ENCODE results near the gene EFL1.

EFL1 gene

DNA sequence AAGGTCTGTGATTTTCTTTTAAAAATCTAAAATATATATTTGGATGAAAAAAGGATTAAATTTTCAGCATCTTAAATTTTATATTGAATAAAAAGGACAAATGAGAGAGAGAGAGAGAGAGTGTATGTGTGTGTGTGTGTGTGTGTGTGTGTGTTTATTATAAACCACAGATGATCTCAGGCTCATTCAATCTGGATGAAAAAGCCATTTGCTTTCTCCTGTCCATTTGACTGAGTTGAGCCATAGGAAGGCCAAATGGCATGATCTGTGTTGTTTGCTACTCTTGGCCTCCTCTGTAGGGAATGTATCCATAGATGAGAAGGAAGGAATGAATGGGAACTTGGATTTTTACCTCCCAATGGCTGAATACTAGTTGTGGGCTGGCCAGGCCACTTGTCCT, 124.2 kb downstream of the EFL1 start:
- no peak for DNase-seq (ENCODE audit: low spot score)
- TF ChIP-seq, protein P1, sequence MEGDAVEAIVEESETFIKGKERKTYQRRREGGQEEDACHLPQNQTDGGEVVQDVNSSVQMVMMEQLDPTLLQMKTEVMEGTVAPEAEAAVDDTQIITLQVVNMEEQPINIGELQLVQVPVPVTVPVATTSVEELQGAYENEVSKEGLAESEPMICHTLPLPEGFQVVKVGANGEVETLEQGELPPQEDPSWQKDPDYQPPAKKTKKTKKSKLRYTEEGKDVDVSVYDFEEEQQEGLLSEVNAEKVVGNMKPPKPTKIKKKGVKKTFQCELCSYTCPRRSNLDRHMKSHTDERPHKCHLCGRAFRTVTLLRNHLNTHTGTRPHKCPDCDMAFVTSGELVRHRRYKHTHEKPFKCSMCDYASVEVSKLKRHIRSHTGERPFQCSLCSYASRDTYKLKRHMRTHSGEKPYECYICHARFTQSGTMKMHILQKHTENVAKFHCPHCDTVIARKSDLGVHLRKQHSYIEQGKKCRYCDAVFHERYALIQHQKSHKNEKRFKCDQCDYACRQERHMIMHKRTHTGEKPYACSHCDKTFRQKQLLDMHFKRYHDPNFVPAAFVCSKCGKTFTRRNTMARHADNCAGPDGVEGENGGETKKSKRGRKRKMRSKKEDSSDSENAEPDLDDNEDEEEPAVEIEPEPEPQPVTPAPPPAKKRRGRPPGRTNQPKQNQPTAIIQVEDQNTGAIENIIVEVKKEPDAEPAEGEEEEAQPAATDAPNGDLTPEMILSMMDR (IDR thresholded peaks at IDR 0.05; ENCODE audit: extremely low read depth, missing control alignments) = no peak

DNA sequence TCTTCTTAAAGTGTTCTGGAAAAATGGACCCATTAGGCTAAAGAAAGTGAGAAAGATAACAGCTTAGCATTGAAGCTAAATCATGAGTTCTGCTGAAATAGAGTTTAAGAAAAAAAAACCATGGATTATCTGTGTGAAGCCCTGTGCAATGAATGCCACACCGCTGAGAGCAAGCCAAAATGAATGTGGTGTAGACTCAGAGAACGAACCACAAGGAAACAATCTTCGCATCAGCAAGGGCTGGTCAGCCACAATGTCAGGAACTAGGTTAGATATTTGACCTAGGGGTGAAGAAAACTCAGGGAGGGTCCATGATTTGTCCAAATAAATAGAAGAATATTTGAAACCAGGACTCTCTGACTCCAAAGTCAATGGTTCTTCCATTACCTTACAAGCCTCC, 125.3 kb downstream of the EFL1 start:
- DNase-seq (ENCODE audit: low spot score) = no peak
- TF ChIP-seq, protein P1 (IDR thresholded peaks at IDR 0.05; ENCODE audit: extremely low read depth, missing control alignments) = no peak

DNA sequence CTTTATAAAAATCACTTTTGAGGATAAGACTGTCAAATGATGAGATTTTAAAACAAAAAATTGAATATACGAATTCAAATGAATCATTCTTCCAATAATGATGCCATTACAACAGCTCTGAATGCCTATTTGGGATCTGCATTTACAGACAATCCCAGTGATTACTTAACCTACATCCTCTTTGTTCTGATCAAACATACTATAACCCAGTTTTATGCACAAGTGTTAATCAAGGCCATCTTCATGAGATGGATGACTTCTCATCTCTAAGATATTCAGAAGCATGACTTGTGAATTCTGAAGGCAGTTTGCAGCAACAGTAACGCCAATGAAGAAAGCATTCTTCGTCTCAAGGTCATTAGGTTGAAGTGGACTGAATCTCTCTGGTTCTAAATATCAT, 126.4 kb downstream of the EFL1 start:
- TF ChIP-seq, protein P1 (IDR thresholded peaks at IDR 0.05; ENCODE audit: extremely low read depth, missing control alignments) = no peak
- no peak for DNase-seq (ENCODE audit: low spot score)

DNA sequence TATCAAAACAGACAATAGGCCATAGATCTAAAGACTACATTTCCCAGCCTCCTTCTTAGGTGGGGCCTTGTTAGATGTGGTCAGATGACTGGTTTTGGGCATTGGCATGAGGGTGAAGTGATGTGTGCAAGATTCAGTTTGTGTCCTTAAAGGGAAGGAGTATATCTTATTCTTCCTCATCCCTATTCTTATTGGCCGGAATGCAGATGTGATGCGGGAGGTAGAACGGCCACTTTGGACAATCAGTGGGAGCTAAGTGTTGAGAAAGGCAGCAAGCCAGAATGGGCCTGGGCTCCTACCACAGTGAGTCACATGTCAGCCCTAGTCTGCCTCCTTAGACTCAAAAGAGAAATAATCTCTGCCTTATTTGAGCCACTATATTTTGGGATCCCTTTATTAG, 126.9 kb downstream of the EFL1 start:
- no peak for DNase-seq (ENCODE audit: low spot score)
- TF ChIP-seq, protein P1 (IDR thresholded peaks at IDR 0.05; ENCODE audit: extremely low read depth, missing control alignments) = no peak

DNA sequence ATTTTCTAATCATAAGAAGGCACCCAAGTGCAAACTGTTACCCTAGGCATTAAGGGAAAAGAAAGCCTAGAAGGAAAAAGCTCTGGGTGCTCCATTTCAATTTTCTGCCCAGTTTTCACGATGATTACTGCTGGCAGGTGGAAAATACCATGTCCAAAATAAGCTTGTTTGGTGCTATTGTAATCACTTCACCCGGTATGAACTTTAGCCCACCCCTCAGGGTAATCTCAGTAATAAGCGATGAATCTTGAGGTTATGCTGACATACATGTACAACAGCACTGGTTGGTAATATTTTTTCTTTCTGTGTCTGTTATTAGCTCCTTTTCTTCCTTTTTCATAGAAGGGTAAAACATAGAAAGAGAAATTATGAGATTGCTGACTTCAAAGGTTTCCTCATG, 128.1 kb downstream of the EFL1 start:
- TF ChIP-seq, protein P1 (IDR thresholded peaks at IDR 0.05; ENCODE audit: extremely low read depth, missing control alignments) = no peak
- no peak for DNase-seq (ENCODE audit: low spot score)

DNA sequence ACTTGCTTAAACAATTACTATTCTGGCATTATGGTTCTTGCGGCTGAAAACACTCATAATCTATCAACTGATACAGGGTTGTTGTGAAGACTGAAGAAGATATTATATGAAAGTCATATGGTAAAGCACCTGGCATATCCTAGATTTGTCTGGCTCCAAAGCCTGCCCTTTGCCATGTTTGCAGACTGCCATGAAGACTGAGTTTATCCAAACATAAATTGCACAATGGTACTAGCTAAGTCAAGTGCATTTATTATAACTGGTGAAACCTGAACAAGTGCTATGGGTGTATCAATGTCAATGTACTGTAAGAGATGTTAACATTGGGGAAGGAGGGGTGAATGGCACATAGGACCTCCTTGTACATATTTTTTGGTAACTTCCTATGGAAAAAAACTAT, 129.3 kb downstream of the EFL1 start:
- no peak for DNase-seq (ENCODE audit: low spot score)
- TF ChIP-seq, protein P1 (IDR thresholded peaks at IDR 0.05; ENCODE audit: extremely low read depth, missing control alignments) = no peak

DNA sequence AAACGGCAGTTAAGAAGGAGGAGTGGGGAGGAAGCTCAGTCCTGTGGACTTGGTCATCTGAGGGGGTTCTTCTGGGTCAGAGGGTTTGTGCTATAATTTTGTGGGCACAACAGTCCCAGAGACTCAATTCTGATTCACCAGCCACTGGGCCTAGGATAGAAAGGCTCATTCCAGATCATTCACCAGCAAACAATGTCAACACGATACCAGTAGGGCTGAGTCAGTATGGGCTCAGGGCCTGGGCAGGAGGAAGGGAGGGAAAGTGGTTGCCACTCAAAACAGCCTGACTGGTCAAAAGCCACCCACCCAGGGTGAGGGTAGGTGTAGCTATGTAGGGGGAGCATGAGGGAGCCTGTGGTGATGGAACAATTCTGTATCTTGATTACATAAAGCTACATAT, 129.8 kb downstream of the EFL1 start:
- TF ChIP-seq, protein P1 (IDR thresholded peaks at IDR 0.05; ENCODE audit: extremely low read depth, missing control alignments) = no peak
- DNase-seq (ENCODE audit: low spot score) = no peak

All from GM20000 (cell line).